ENCODE results near the gene SMC5.
A peak's percentile ranks its signal among the peaks of the same experiment; 100 is the strongest.
"Not testable (repeated sequence)": the region's sequence is repeated elsewhere in the genome, so short reads cannot be mapped to it uniquely, and the experiment has no call there.

The SMC5 gene

DNA sequence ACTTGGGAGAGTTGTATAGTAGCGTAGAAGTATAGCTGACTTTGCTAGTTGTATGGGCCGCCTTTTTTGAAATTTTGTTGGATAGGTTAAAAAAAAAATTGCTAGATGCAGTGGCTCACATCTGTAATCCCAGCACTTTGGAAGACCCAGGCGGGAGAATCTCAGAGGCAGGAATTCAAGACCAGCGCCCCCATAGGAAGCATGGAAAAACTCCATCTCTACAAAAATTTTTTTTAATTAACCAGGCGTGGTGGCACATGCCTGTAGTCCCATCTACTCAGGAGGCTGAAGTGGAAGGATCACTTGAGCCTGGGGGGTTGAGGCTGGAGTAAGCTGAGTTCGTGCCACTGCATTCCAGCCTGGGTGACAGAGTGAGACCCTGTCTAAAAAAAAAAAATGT is 59.2 kb downstream of the SMC5 start:
- DNase-seq (ENCODE audit: low spot score) (no peak), ATAC-seq (ENCODE audit: low read depth) (no peak)
- TF ChIP-seq, protein P1, sequence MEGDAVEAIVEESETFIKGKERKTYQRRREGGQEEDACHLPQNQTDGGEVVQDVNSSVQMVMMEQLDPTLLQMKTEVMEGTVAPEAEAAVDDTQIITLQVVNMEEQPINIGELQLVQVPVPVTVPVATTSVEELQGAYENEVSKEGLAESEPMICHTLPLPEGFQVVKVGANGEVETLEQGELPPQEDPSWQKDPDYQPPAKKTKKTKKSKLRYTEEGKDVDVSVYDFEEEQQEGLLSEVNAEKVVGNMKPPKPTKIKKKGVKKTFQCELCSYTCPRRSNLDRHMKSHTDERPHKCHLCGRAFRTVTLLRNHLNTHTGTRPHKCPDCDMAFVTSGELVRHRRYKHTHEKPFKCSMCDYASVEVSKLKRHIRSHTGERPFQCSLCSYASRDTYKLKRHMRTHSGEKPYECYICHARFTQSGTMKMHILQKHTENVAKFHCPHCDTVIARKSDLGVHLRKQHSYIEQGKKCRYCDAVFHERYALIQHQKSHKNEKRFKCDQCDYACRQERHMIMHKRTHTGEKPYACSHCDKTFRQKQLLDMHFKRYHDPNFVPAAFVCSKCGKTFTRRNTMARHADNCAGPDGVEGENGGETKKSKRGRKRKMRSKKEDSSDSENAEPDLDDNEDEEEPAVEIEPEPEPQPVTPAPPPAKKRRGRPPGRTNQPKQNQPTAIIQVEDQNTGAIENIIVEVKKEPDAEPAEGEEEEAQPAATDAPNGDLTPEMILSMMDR (IDR thresholded peaks at IDR 0.05; ENCODE audit: poor library complexity, severe bottlenecking) = no peak
- no peaks in the 10 kb centered on the region for H3K9me3 ChIP-seq (ENCODE audit: severe bottlenecking)
- H3K27me3 ChIP-seq (ENCODE audit: insufficient read depth, poor library complexity, severe bottlenecking) = no peaks in the 10 kb centered on the region
- H3K27ac ChIP-seq (ENCODE audit: poor library complexity, severe bottlenecking) = no peak overlapping the region
- H3K36me3 ChIP-seq (ENCODE audit: low read depth) = peaks cover 93% of the 10 kb centered on the region
- no peak overlapping the region for H3K4me3 ChIP-seq (ENCODE audit: severe bottlenecking)
- H3K4me1 ChIP-seq (ENCODE audit: insufficient read depth, poor library complexity, severe bottlenecking) = peaks cover 3% of the 10 kb centered on the region

DNA sequence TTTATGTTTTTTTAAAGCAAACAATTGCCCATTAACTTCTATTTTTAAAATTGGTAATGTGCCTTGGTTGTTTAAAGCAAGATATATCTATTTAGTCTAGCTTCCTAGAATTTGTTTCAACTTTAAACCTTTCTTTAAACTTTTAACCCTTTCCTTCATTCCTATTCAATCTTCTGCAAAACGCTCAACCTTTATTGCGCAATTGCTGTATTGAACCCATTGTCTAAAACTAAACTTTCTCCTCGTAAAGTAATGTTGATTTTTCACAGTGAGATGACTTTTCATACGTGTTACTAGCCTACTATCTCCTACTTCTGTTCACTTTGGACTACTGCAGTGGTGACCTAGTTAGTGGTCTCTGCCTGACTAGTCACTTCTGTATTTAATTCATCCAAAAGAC is 63.3 kb downstream of the SMC5 start:
- no peak overlapping the region for H3K4me3 ChIP-seq (ENCODE audit: severe bottlenecking)
- no peak for ATAC-seq (ENCODE audit: low read depth)
- no peak overlapping the region for H3K27ac ChIP-seq (ENCODE audit: poor library complexity, severe bottlenecking)
- no peaks in the 10 kb centered on the region for H3K27me3 ChIP-seq (ENCODE audit: insufficient read depth, poor library complexity, severe bottlenecking)
- no peak for DNase-seq (ENCODE audit: low spot score)
- no peaks in the 10 kb centered on the region for H3K9me3 ChIP-seq (ENCODE audit: severe bottlenecking)
- TF ChIP-seq, protein P1 (IDR thresholded peaks at IDR 0.05; ENCODE audit: poor library complexity, severe bottlenecking) = no peak
- H3K36me3 ChIP-seq (ENCODE audit: low read depth) = peaks cover 95% of the 10 kb centered on the region
- H3K4me1 ChIP-seq (ENCODE audit: insufficient read depth, poor library complexity, severe bottlenecking) = no peaks in the 10 kb centered on the region

DNA sequence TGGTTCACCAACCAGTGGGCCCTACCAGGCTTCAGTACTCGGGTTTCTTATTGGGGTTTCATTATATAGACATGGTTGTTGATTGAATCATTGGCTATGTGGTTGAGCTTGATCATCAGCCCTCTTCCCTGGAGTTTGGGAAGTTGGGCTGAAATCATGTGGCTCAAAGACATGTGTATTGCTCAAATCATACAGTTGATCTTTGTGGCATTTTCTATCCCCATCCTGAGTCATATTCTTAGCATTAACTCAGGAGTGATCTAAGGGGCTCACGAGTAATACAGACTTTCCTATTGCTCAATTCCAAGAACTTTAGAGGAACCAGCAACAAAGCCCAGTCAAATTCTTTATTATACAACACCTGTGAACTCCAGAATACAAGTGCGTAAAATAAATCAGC is 66.2 kb downstream of the SMC5 start:
- ATAC-seq (ENCODE audit: low read depth) (no peak; the same call in 2 of the 3 replicates), DNase-seq (ENCODE audit: low spot score) (no peak)
- Histone ChIP-seq H3K4me3 (ENCODE audit: severe bottlenecking) (no peak overlapping the region), H3K27me3 (ENCODE audit: insufficient read depth, poor library complexity, severe bottlenecking) (no peaks in the 10 kb centered on the region), H3K4me1 (ENCODE audit: insufficient read depth, poor library complexity, severe bottlenecking) (no peaks in the 10 kb centered on the region), H3K9me3 (ENCODE audit: severe bottlenecking) (no peaks in the 10 kb centered on the region), H3K36me3 (ENCODE audit: low read depth) (peaks cover 86% of the 10 kb centered on the region), H3K27ac (ENCODE audit: poor library complexity, severe bottlenecking) (no peak overlapping the region)
- TF ChIP-seq, protein P1 (IDR thresholded peaks at IDR 0.05; ENCODE audit: poor library complexity, severe bottlenecking) = no peak

DNA sequence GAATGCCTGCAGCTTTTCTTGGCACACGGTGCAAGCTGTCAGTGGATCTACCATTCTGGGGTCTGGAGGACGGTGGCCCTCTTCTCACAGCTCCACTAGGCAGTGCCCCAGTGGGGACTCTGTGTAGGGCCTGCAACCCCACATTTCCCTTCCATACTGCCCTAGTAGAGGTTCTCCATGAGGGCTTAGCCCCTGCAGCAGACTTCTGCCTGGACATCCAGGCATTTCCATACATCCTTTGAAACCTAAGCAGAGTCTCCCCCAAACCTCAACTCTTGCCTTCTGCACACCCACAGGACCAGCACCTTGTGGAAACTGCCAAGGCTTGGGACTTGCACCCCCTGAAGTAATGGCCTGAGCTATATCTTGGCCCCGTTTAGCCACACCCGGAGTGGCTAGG is 69.8 kb downstream of the SMC5 start:
- ATAC-seq (ENCODE audit: low read depth); H3K9me3 ChIP-seq (ENCODE audit: severe bottlenecking); H3K27ac ChIP-seq (ENCODE audit: poor library complexity, severe bottlenecking); H3K4me3 ChIP-seq (ENCODE audit: severe bottlenecking); H3K4me1 ChIP-seq (ENCODE audit: insufficient read depth, poor library complexity, severe bottlenecking); DNase-seq (ENCODE audit: low spot score); H3K27me3 ChIP-seq (ENCODE audit: insufficient read depth, poor library complexity, severe bottlenecking): not testable (repeated sequence)
- H3K36me3 ChIP-seq (ENCODE audit: low read depth) = peaks cover 75% of the 10 kb centered on the region

DNA sequence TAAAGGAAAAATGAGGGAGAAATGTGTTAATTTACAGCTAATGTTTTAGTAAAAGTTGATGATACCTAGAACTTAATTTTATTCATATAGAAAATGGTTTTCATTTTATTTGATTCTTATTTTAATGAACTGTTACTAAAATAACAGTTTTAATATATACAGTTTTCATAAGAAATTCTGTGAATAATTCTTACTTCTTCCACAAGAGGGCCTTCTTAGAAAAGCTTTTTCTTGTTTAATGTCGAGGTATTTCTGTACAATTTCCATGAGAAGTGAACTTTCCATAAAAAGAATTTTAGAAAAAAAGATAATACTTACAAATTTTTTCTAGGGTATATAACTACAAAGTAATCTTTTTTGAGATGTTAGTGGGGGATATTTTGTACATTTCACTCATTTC is 81.8 kb downstream of the SMC5 start:
- no peaks in the 10 kb centered on the region for H3K9me3 ChIP-seq (ENCODE audit: severe bottlenecking)
- ATAC-seq (ENCODE audit: low read depth) (no peak), DNase-seq (ENCODE audit: low spot score) (no peak)
- no peaks in the 10 kb centered on the region for H3K27me3 ChIP-seq (ENCODE audit: insufficient read depth, poor library complexity, severe bottlenecking)
- no peak overlapping the region for H3K27ac ChIP-seq (ENCODE audit: poor library complexity, severe bottlenecking)
- TF ChIP-seq, protein P1 (IDR thresholded peaks at IDR 0.05; ENCODE audit: poor library complexity, severe bottlenecking) = peak; percentile 80
- no peaks in the 10 kb centered on the region for H3K4me1 ChIP-seq (ENCODE audit: insufficient read depth, poor library complexity, severe bottlenecking)
- H3K36me3 ChIP-seq (ENCODE audit: low read depth) = peaks cover 45% of the 10 kb centered on the region
- H3K4me3 ChIP-seq (ENCODE audit: severe bottlenecking) = no peak overlapping the region
